WERI-Rb-1 (cell line): Measurements from ENCODE around the gene LPAR2.

Experiments
- DNase-seq: peaks from one replicate; pipeline ENCODE4 v3.0.0-alpha.2; 2020
- H3K27ac ChIP-seq: fragments of 250-450 bp; sonication (Bioruptor Pico); 2 replicates; pipeline ENCODE4 v1.5.1; 2020; ENCODE audit warnings: mild to moderate bottlenecking, moderate library complexity
- H3K27me3 ChIP-seq: fragments of 250-450 bp; sonication (Bioruptor Pico); 2 replicates; pipeline ENCODE4 v1.5.1; 2021; ENCODE audit warnings: mild to moderate bottlenecking, low read depth, moderate library complexity; ENCODE audit not compliant: insufficient read depth, severe bottlenecking
- H3K36me3 ChIP-seq: fragments of 250-450 bp; sonication (Bioruptor Pico); 2 replicates; pipeline ENCODE4 v1.5.1; 2020; ENCODE audit warnings: mild to moderate bottlenecking, moderate library complexity
- H3K4me3 ChIP-seq: 2 replicates; pipeline ENCODE4 v1.5.1; 2011; ENCODE audit warnings: low read depth, mild to moderate bottlenecking, control low read depth, low read length
- H3K9me3 ChIP-seq: fragments of 250-450 bp; sonication (Bioruptor Pico); 2 replicates; pipeline ENCODE4 v1.5.1; 2021; ENCODE audit warnings: mild to moderate bottlenecking, moderate library complexity; ENCODE audit not compliant: severe bottlenecking
- TF ChIP-seq, protein P1 (sequence below): IDR thresholded peaks from 2 replicates; pipeline ENCODE4 v1.5.1; 2011; ENCODE audit warnings: low read depth, mild to moderate bottlenecking, control low read depth, inconsistent platforms, low read length

Gene LPAR2

DNA sequence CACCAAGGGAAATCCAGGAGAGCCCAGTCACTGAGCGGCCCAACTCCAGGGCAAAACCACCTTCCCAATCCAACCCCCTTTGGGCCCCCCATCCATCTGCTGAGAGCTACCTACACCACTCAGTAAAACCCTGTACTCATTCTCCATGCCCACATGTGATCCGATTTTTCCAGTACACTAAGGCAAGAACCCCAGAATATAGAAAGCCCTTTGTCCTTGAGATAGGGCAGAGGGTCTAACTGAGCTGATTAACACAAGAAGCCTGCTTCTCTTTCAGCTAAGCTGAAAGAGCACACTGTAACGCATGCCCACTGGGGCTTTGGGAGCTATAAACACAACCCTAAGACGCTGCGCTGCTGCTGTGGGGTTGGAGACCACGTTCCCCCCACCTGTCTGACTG, 45.5 kb downstream of the LPAR2 start:
- Histone ChIP-seq H3K27ac (peak overlapping the region; percentile 57), H3K36me3 (no peaks in the 10 kb centered on the region), H3K9me3 (no peaks in the 10 kb centered on the region), H3K27me3 (no peaks in the 10 kb centered on the region), H3K4me3 (no peak overlapping the region)
- peak; percentile 31 for DNase-seq
- TF ChIP-seq, protein P1, sequence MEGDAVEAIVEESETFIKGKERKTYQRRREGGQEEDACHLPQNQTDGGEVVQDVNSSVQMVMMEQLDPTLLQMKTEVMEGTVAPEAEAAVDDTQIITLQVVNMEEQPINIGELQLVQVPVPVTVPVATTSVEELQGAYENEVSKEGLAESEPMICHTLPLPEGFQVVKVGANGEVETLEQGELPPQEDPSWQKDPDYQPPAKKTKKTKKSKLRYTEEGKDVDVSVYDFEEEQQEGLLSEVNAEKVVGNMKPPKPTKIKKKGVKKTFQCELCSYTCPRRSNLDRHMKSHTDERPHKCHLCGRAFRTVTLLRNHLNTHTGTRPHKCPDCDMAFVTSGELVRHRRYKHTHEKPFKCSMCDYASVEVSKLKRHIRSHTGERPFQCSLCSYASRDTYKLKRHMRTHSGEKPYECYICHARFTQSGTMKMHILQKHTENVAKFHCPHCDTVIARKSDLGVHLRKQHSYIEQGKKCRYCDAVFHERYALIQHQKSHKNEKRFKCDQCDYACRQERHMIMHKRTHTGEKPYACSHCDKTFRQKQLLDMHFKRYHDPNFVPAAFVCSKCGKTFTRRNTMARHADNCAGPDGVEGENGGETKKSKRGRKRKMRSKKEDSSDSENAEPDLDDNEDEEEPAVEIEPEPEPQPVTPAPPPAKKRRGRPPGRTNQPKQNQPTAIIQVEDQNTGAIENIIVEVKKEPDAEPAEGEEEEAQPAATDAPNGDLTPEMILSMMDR, result no peak

DNA sequence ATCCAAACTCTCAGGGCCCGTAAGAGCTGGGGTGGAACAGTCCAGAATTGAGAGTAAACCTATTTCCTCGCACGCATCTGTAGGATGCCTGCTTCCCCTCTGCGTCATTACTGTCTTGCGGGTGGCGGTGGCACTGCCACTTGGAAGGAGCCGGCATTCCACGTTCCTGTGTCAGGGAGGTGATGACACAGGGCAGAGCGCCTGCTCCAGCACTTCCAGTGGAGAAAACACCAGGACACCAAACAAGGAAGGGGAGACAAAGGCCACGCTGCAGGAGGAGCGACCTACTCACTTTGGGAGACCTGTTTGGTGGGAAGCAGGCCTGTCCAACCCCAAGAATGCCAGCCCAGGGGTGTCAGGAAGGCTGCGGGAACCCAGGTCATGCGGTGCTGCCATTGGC, 46.6 kb downstream of the LPAR2 start:
- TF ChIP-seq, protein P1, result no peak
- no peak overlapping the region for H3K4me3 ChIP-seq
- no peaks in the 10 kb centered on the region for H3K27me3 ChIP-seq
- no peaks in the 10 kb centered on the region for H3K36me3 ChIP-seq
- H3K9me3 ChIP-seq, result no peaks in the 10 kb centered on the region
- no peak for DNase-seq
- no peak overlapping the region for H3K27ac ChIP-seq

DNA sequence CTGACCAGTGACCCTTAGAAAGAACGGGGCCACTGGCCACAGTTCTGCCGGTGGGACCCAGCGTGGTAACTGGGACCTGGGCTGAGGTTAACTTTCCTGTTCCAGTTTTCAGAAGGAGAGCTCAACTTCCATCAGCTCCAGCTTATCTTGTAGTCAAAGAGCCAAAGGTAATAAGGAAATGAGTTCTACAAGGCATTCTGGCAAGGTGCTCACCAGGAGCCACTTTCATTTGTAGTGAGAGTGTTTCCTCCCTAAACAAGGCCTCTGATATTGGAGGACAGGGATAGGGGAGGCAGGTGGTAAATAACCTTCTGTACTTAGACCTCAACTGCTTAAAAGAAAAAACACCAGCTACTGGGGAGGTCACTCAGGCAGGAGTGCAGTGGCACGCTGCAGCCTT, 47.6 kb downstream of the LPAR2 start:
- H3K4me3 ChIP-seq, result no peak overlapping the region
- peak overlapping the region; percentile 19 for H3K27ac ChIP-seq
- no peaks in the 10 kb centered on the region for H3K9me3 ChIP-seq
- no peaks in the 10 kb centered on the region for H3K36me3 ChIP-seq
- TF ChIP-seq, protein P1, result no peak
- H3K27me3 ChIP-seq, result no peaks in the 10 kb centered on the region
- no peak for DNase-seq

DNA sequence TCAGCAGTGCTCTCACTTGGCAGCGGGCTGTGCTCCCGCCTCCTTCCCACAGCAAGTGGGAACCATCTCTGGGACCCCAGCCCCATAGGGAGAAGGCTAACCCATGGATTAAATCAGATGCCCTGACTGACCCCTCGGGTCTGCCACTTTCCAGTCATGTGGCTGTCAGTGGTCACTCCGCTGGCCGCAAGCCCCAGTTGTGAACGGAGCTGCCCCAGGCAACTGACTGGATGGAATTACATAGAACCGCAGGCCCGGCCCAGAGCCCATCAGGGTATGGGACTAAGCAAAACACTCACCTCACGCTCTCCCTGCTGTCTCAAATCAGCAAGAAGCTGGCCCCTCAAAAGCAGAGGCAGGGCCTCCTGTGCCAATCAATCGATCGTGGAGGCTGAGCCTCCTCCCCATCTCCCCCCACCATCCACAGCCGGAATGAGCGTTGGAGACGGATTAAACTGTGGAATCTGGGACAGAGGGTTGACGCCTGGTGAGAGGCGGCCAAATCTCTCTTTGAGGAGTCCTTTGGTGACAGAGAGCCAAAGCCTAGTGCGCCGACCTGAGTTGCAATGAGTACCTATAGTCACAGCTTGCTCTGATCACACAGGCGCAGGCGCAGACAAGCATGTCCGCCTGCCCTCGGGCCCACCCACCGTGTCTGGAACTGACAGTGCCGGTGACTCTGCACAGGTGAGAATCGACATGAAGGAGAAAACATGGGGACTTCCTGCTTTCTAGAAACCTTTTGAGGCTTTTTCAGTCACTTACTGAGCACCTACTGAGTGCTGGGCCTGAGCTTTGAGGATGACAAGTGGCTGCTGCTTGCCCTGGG, 48.3 kb downstream of the LPAR2 start:
- Histone ChIP-seq H3K9me3 (no peaks in the 10 kb centered on the region), H3K4me3 (peak overlapping the region; percentile 17), H3K27ac (peak overlapping the region; percentile 19), H3K36me3 (no peaks in the 10 kb centered on the region), H3K27me3 (no peaks in the 10 kb centered on the region)
- peak; percentile 54 for DNase-seq
- TF ChIP-seq, protein P1, result no peak

DNA sequence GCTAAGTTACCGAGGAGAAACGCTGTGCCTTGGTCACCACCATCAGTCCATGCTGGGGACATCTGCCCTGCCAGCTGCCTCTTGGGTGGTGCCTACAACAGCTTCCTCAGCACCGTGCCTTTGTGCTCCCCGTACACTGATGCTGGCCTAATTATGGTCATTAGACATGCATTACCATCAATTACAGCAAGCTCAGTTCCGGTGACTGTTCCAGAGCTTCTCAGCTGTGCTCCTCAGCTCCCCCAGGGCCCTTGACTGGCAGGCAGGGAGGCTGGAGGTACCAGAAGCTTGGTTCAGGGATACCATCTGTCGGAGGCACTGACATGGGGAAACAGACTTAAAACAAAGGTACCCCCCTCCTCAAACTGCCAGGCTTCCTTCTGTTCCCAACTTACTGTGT, 49.8 kb downstream of the LPAR2 start:
- Histone ChIP-seq H3K36me3 (no peaks in the 10 kb centered on the region), H3K9me3 (no peaks in the 10 kb centered on the region), H3K4me3 (no peak overlapping the region), H3K27ac (peak overlapping the region; percentile 50), H3K27me3 (no peaks in the 10 kb centered on the region)
- DNase-seq, result peak; percentile 45
- TF ChIP-seq, protein P1, result no peak
